Stimulated activated CD4-positive, alpha-beta T cell treated with anti-CD3 and anti-CD28 coated beads, Interleukin-1b, Interleukin-23, amount 100 ng/mL, for 1 hour (primary cell): ENCODE measurements around the gene HEG1.

Experiments used
- DNase-seq, 2 donors: peaks; one replicate each; pipeline ENCODE4 v3.0.0-alpha.2; 2020; ENCODE audit warnings: low read depth in 2 of 2

HEG1 gene

GRCh38 chr3:125045965-125046364 lies 9.8 kb downstream of the HEG1 start:
- no peak for DNase-seq

- no peak for DNase-seq
Observed at GRCh38 chr3:125045194-125045593, 10.6 kb downstream of the HEG1 start.

GRCh38 chr3:125043599-125044151 lies 12.1 kb downstream of the HEG1 start:
- no peak for DNase-seq

- no peak for DNase-seq
Observed at GRCh38 chr3:125042725-125043406, 12.9 kb downstream of the HEG1 start.

GRCh38 chr3:125039131-125040100 lies 16.4 kb downstream of the HEG1 start:
- DNase-seq: no peak

GRCh38 chr3:125037498-125038150 lies 18.2 kb downstream of the HEG1 start:
- DNase-seq: no peak

GRCh38 chr3:125035217-125035616 lies 20.6 kb downstream of the HEG1 start:
- DNase-seq: no peak

- no peak for DNase-seq
Observed at GRCh38 chr3:125033616-125034015, 22.2 kb downstream of the HEG1 start.

- no peak for DNase-seq
Observed at GRCh38 chr3:125033135-125033534, 22.7 kb downstream of the HEG1 start.

- no peak for DNase-seq
Observed at GRCh38 chr3:125032683-125033082, 23.1 kb downstream of the HEG1 start.

GRCh38 chr3:125032100-125032643 lies 23.6 kb downstream of the HEG1 start:
- no peak for DNase-seq

- no peak for DNase-seq
Observed at GRCh38 chr3:125031544-125031943, 24.3 kb downstream of the HEG1 start.

- DNase-seq: no peak
Observed at GRCh38 chr3:125028657-125029056, 27.1 kb downstream of the HEG1 start.

GRCh38 chr3:125025642-125026041 lies 30.2 kb downstream of the HEG1 start:
- no peak for DNase-seq

GRCh38 chr3:125024817-125025216 lies 31.0 kb downstream of the HEG1 start:
- DNase-seq: no peak

- no peak for DNase-seq
Observed at GRCh38 chr3:125023833-125024555, 31.8 kb downstream of the HEG1 start.

GRCh38 chr3:125022206-125022605 lies 33.6 kb downstream of the HEG1 start:
- no peak for DNase-seq

- DNase-seq: no peak
Observed at GRCh38 chr3:125019271-125019670, 36.5 kb downstream of the HEG1 start.

- no peak for DNase-seq
Observed at GRCh38 chr3:125017406-125017805, 38.4 kb downstream of the HEG1 start.

GRCh38 chr3:125014570-125015179 lies 41.1 kb downstream of the HEG1 start:
- no peak for DNase-seq

GRCh38 chr3:125013095-125013494 lies 42.7 kb downstream of the HEG1 start:
- DNase-seq: no peak
